ENCODE results near the gene ABCC4. TPM values are rescaled to one million over a fixed set of nuclear protein-coding genes. Genes with fewer than 3 reads are reported as not detected.
A peak's percentile ranks its signal among the peaks of the same experiment; 100 is the strongest.

The ABCC4 gene
- total RNA-seq, 1 donor from 2014 or later, result 21.7 TPM

- Mint-ChIP-seq H3K27me3 (no peaks in the 10 kb centered on the region), H3K27ac (no peak overlapping the region), H3K4me3 (no peak overlapping the region), H3K4me1 (ENCODE audit: unreplicated experiment) (no peaks in the 10 kb centered on the region), H3K36me3 (peaks cover 5% of the 10 kb centered on the region), H3K9me3 (peaks cover 8% of the 10 kb centered on the region)
- no peak for DNase-seq (ENCODE audit: extremely low spot score, unreplicated experiment)
- TF ChIP-seq CTCF (conservative IDR thresholded peaks at IDR 0.05), result no peak
These were observed 118.5 kb downstream of the ABCC4 start for GRCh38 chr13:95182570-95183265.

- no peak for DNase-seq (ENCODE audit: extremely low spot score, unreplicated experiment)
- no peak overlapping the region for H3K4me3 Mint-ChIP-seq
- H3K9me3 Mint-ChIP-seq, result peaks cover 8% of the 10 kb centered on the region
- no peaks in the 10 kb centered on the region for H3K4me1 Mint-ChIP-seq (ENCODE audit: unreplicated experiment)
- no peaks in the 10 kb centered on the region for H3K27me3 Mint-ChIP-seq
- no peak overlapping the region for H3K27ac Mint-ChIP-seq
- H3K36me3 Mint-ChIP-seq, result peaks cover 9% of the 10 kb centered on the region
- TF ChIP-seq CTCF (conservative IDR thresholded peaks at IDR 0.05), result no peak
These were observed 119.7 kb downstream of the ABCC4 start for GRCh38 chr13:95181586-95181985.

- peak overlapping the region; percentile 30 for H3K27ac Mint-ChIP-seq
- H3K27me3 Mint-ChIP-seq, result no peaks in the 10 kb centered on the region
- no peak for TF ChIP-seq CTCF (conservative IDR thresholded peaks at IDR 0.05)
- no peak overlapping the region for H3K4me3 Mint-ChIP-seq
- DNase-seq (ENCODE audit: extremely low spot score, unreplicated experiment), result no peak
- H3K4me1 Mint-ChIP-seq (ENCODE audit: unreplicated experiment), result no peaks in the 10 kb centered on the region
- H3K9me3 Mint-ChIP-seq, result peaks cover 8% of the 10 kb centered on the region
- H3K36me3 Mint-ChIP-seq, result peaks cover 9% of the 10 kb centered on the region
These were observed 120.6 kb downstream of the ABCC4 start for GRCh38 chr13:95180513-95181245.

GRCh38 chr13:95176611-95177259 is 124.5 kb downstream of the ABCC4 start:
- H3K9me3 Mint-ChIP-seq, result peaks cover 8% of the 10 kb centered on the region
- peaks cover 3% of the 10 kb centered on the region for H3K27me3 Mint-ChIP-seq
- no peak for TF ChIP-seq CTCF (conservative IDR thresholded peaks at IDR 0.05)
- no peak overlapping the region for H3K4me3 Mint-ChIP-seq
- H3K27ac Mint-ChIP-seq, result no peak overlapping the region
- peaks cover 13% of the 10 kb centered on the region for H3K36me3 Mint-ChIP-seq
- DNase-seq (ENCODE audit: extremely low spot score, unreplicated experiment), result no peak
- peaks cover 6% of the 10 kb centered on the region for H3K4me1 Mint-ChIP-seq (ENCODE audit: unreplicated experiment)

GRCh38 chr13:95174517-95174916 is 126.7 kb downstream of the ABCC4 start:
- Mint-ChIP-seq H3K4me1 (ENCODE audit: unreplicated experiment) (peaks cover 6% of the 10 kb centered on the region), H3K9me3 (no peaks in the 10 kb centered on the region), H3K36me3 (peaks cover 10% of the 10 kb centered on the region), H3K27me3 (peaks cover 3% of the 10 kb centered on the region), H3K4me3 (no peak overlapping the region), H3K27ac (no peak overlapping the region)
- no peak for TF ChIP-seq CTCF (conservative IDR thresholded peaks at IDR 0.05)
- no peak for DNase-seq (ENCODE audit: extremely low spot score, unreplicated experiment)
